Measurements from ENCODE around the gene FXYD6.

Gene FXYD6

GRCh38 chr11:117913736-117914397 is 37.4 kb upstream of the FXYD6 start:
- no peak overlapping the region for H3K9ac ChIP-seq (ENCODE audit: low read length)

GRCh38 chr11:117912497-117912896 is 36.0 kb upstream of the FXYD6 start:
- no peaks in the 10 kb centered on the region for H4K20me1 ChIP-seq (ENCODE audit: insufficient read depth, low read length)
- no peak overlapping the region for H2AFZ ChIP-seq (ENCODE audit: low read depth, low read length)
- no peaks in the 10 kb centered on the region for H3K27me3 ChIP-seq (ENCODE audit: low read depth, low read length)
- no peaks in the 10 kb centered on the region for H3K9me3 ChIP-seq (ENCODE audit: insufficient read depth, low read length)
- peaks cover 7% of the 10 kb centered on the region for H3K36me3 ChIP-seq (replicated peaks; ENCODE audit: low read depth, low read length)
- peaks cover 15% of the 10 kb centered on the region for H3K79me2 ChIP-seq (ENCODE audit: low read length)
- H3K4me1 ChIP-seq (ENCODE audit: low read length), result peaks cover 13% of the 10 kb centered on the region
- H3K4me2 ChIP-seq (ENCODE audit: low read length), result no peak overlapping the region
- no peak overlapping the region for H3K27ac ChIP-seq (ENCODE audit: low read length)
- no peak for TF ChIP-seq EZH2phosphoT487 (IDR thresholded peaks at IDR 0.05; ENCODE audit: low read depth)
- no peak overlapping the region for H3K9ac ChIP-seq (ENCODE audit: low read length)
- H3K4me3 ChIP-seq (ENCODE audit: low read length), result no peak overlapping the region

More at GRCh38 chr11:117913736-117914397, 37.4 kb upstream of the FXYD6 start:
- Histone ChIP-seq H3K4me1 (ENCODE audit: low read length) (peaks cover 6% of the 10 kb centered on the region), H3K27ac (ENCODE audit: low read length) (no peak overlapping the region), H2AFZ (ENCODE audit: low read depth, low read length) (no peak overlapping the region), H3K79me2 (ENCODE audit: low read length) (peaks cover 2% of the 10 kb centered on the region; the same call in 1 of the 2 replicates), H4K20me1 (ENCODE audit: insufficient read depth, low read length) (no peaks in the 10 kb centered on the region), H3K4me3 (ENCODE audit: low read length) (no peak overlapping the region), H3K27me3 (ENCODE audit: low read depth, low read length) (no peaks in the 10 kb centered on the region), H3K9me3 (ENCODE audit: insufficient read depth, low read length) (no peaks in the 10 kb centered on the region), H3K4me2 (ENCODE audit: low read length) (no peak overlapping the region), H3K36me3 (replicated peaks; ENCODE audit: low read depth, low read length) (no peaks in the 10 kb centered on the region)
- TF ChIP-seq EZH2phosphoT487 (IDR thresholded peaks at IDR 0.05; ENCODE audit: low read depth), result no peak
- TF ChIP-seq, protein P1, sequence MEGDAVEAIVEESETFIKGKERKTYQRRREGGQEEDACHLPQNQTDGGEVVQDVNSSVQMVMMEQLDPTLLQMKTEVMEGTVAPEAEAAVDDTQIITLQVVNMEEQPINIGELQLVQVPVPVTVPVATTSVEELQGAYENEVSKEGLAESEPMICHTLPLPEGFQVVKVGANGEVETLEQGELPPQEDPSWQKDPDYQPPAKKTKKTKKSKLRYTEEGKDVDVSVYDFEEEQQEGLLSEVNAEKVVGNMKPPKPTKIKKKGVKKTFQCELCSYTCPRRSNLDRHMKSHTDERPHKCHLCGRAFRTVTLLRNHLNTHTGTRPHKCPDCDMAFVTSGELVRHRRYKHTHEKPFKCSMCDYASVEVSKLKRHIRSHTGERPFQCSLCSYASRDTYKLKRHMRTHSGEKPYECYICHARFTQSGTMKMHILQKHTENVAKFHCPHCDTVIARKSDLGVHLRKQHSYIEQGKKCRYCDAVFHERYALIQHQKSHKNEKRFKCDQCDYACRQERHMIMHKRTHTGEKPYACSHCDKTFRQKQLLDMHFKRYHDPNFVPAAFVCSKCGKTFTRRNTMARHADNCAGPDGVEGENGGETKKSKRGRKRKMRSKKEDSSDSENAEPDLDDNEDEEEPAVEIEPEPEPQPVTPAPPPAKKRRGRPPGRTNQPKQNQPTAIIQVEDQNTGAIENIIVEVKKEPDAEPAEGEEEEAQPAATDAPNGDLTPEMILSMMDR (IDR thresholded peaks at IDR 0.05; ENCODE audit: low read depth, low read length), result no peak

- H4K20me1 ChIP-seq (ENCODE audit: insufficient read depth, low read length), result no peaks in the 10 kb centered on the region
- H3K79me2 ChIP-seq (ENCODE audit: low read length), result peaks cover 17% of the 10 kb centered on the region
- no peak overlapping the region for H3K27ac ChIP-seq (ENCODE audit: low read length)
- H3K4me2 ChIP-seq (ENCODE audit: low read length), result no peak overlapping the region
- no peak for TF ChIP-seq EZH2phosphoT487 (IDR thresholded peaks at IDR 0.05; ENCODE audit: low read depth)
- TF ChIP-seq, protein P1 (IDR thresholded peaks at IDR 0.05; ENCODE audit: low read depth, low read length), result no peak
- H3K9ac ChIP-seq (ENCODE audit: low read length), result no peak overlapping the region
- H3K36me3 ChIP-seq (replicated peaks; ENCODE audit: low read depth, low read length), result peaks cover 7% of the 10 kb centered on the region
- H3K4me3 ChIP-seq (ENCODE audit: low read length), result no peak overlapping the region
- H3K4me1 ChIP-seq (ENCODE audit: low read length), result peaks cover 17% of the 10 kb centered on the region
- no peak overlapping the region for H2AFZ ChIP-seq (ENCODE audit: low read depth, low read length)
- H3K9me3 ChIP-seq (ENCODE audit: insufficient read depth, low read length), result no peaks in the 10 kb centered on the region
- H3K27me3 ChIP-seq (ENCODE audit: low read depth, low read length), result no peaks in the 10 kb centered on the region
Observed at GRCh38 chr11:117911694-117912093, 35.2 kb upstream of the FXYD6 start.

DNA sequence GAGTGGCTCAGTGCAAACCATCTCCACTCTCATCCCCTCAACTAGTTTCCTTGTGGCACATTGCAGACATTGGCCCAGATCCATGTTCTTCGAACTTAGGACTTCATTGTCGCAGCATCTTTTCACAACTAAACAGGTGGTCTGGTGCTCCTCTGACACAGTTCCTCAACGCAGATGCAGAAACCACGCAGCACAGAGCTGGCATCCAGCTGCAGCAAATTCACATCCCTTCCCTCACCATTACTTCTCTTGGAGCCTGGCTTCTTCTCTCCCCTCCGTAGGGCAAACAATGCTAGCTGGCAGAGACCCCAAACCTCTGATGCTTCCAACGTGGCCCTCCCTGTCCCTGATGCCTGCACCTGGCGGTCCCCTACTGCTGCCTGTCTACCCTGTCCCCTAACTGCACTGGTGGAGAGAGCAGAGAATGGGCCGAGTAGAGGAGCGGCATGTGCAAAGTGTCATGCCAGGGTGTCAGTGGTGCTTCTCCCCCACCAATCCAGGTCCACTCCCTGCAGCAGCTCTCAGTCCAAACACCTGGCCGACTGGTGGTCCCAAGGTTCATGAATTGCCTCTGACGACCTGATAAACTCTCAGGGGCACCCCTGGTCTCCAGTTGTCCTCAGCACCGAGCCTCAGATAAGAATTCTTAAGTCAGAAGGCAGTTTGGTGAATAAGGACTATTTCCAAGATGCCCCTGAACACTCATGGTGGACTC is 34.6 kb upstream of the FXYD6 start:
- no peak overlapping the region for H2AFZ ChIP-seq (ENCODE audit: low read depth, low read length)
- no peak overlapping the region for H3K4me2 ChIP-seq (ENCODE audit: low read length)
- TF ChIP-seq, protein P1 (IDR thresholded peaks at IDR 0.05; ENCODE audit: low read depth, low read length), result no peak
- TF ChIP-seq EZH2phosphoT487 (IDR thresholded peaks at IDR 0.05; ENCODE audit: low read depth), result no peak
- H3K36me3 ChIP-seq (replicated peaks; ENCODE audit: low read depth, low read length), result peaks cover 7% of the 10 kb centered on the region
- no peak overlapping the region for H3K9ac ChIP-seq (ENCODE audit: low read length)
- H3K9me3 ChIP-seq (ENCODE audit: insufficient read depth, low read length), result no peaks in the 10 kb centered on the region
- peaks cover 23% of the 10 kb centered on the region for H3K4me1 ChIP-seq (ENCODE audit: low read length)
- H3K4me3 ChIP-seq (ENCODE audit: low read length), result no peak overlapping the region
- no peak overlapping the region for H3K27ac ChIP-seq (ENCODE audit: low read length)
- peaks cover 17% of the 10 kb centered on the region for H3K79me2 ChIP-seq (ENCODE audit: low read length)
- H3K27me3 ChIP-seq (ENCODE audit: low read depth, low read length), result no peaks in the 10 kb centered on the region
- no peaks in the 10 kb centered on the region for H4K20me1 ChIP-seq (ENCODE audit: insufficient read depth, low read length)

All from OCI-LY3 (cell line).